CD4-positive, alpha-beta memory T cell (primary cell): Measurements from ENCODE around the gene PRKD1. TPM values are rescaled to one million over a fixed set of nuclear protein-coding genes. Genes with fewer than 3 reads are reported as not detected.
"Not testable (repeated sequence)": the region's sequence is repeated elsewhere in the genome, so short reads cannot be mapped to it uniquely, and the experiment has no call there.

Experiments used
- CTCF ChIA-PET: fragments of 350-600 bp; sonication (Branson Sonifier 250); formaldehyde crosslinking; loops from one replicate; lab custom pipeline; 2021; ENCODE audit warnings: inconsistent platforms; ENCODE audit not compliant: partially characterized antibody; lab: Charles Lee
- POLR2A ChIA-PET: fragments of 350-600 bp; sonication (Branson Sonifier 250); formaldehyde crosslinking; loops from one replicate; lab custom pipeline; 2021; ENCODE audit not compliant: partially characterized antibody; lab: Charles Lee
- DNase-seq, 5 donors: peaks; one replicate each; pipeline versions ENCODE4 v3.0.0 to v3.0.0-alpha.2; 2020 to 2022; ENCODE audit warnings: mixed read lengths in 1 of 5
- H3K27ac ChIP-seq: one replicate; pipeline ENCODE4 v1.7.0; 2013; ENCODE audit warnings: low read depth, low read length
- H3K27me3 ChIP-seq: 2 replicates; pipeline ENCODE4 v1.7.0; 2013; ENCODE audit warnings: mild to moderate bottlenecking, low read length, moderate library complexity; ENCODE audit not compliant: insufficient read depth
- H3K36me3 ChIP-seq: 2 replicates; pipeline ENCODE4 v1.7.0; 2013; ENCODE audit warnings: mild to moderate bottlenecking, low read length, moderate library complexity; ENCODE audit not compliant: insufficient read depth
- H3K4me1 ChIP-seq: 2 replicates; pipeline ENCODE4 v1.7.0; 2013; ENCODE audit warnings: mild to moderate bottlenecking, low read length, moderate library complexity; ENCODE audit not compliant: insufficient read depth
- H3K4me3 ChIP-seq, 2 donors: one replicate each; pipeline ENCODE4 v1.7.0; 2013; ENCODE audit warnings: low read length in 2 of 2, mild to moderate bottlenecking in 1 of 2
- H3K9me3 ChIP-seq, 2 donors: one replicate each; pipeline ENCODE4 v1.7.0; 2013; ENCODE audit warnings: low read length in 2 of 2, control low read depth in 1 of 2; ENCODE audit not compliant: control insufficient read depth in 1 of 2
- H3K27ac Mint-ChIP-seq, 7 donors: one replicate each; pipeline ENCODE4 v1.8.0; 2020 to 2021; ENCODE audit warnings: mixed read lengths in 7 of 7, mild to moderate bottlenecking in 6 of 7, inconsistent platforms in 3 of 7, moderate library complexity in 3 of 7
- H3K27me3 Mint-ChIP-seq, 2 donors: one replicate each; pipeline ENCODE4 v1.8.0; 2020 to 2021; ENCODE audit warnings: mixed read lengths in 2 of 2
- H3K36me3 Mint-ChIP-seq, 2 donors: one replicate each; pipeline ENCODE4 v1.8.0; 2020 to 2021; ENCODE audit warnings: mixed read lengths in 2 of 2, inconsistent platforms in 1 of 2, mild to moderate bottlenecking in 1 of 2
- H3K4me1 Mint-ChIP-seq, 4 donors: one replicate each; pipeline ENCODE4 v1.8.0; 2020 to 2021; ENCODE audit warnings: mixed read lengths in 4 of 4, mild to moderate bottlenecking in 1 of 4
- H3K4me3 Mint-ChIP-seq, 8 donors: one replicate each; pipeline ENCODE4 v1.8.0; 2020 to 2021; ENCODE audit warnings: mixed read lengths in 8 of 8, mild to moderate bottlenecking in 7 of 8, moderate library complexity in 6 of 8, inconsistent platforms in 3 of 8
- H3K9me3 Mint-ChIP-seq, 8 donors: one replicate each; pipeline ENCODE4 v1.8.0; 2020 to 2021; ENCODE audit warnings: mixed read lengths in 8 of 8, mild to moderate bottlenecking in 5 of 8, inconsistent platforms in 3 of 8, moderate library complexity in 1 of 8
- intact Hi-C: fragments of 100-400 bp; cut with micrococcal nuclease; formaldehyde crosslinking; loops from one replicate; pipeline ENCODE4 v1.15.1; 2023
- polyA plus RNA-seq, 2 donors: library from polyadenylated mRNA; unstranded; fragments of 300-500 nt; fragmentation: Illumina TruSeq; gene quantifications; one replicate each; pipeline ENCODE4 v1.2.3, GENCODE V29; 2021
- total RNA-seq, 2 experiments: library from RNA; stranded (reverse); gene quantifications; one replicate each; pipeline ENCODE4 v1.2.3, GENCODE V29; 2021

PRKD1 gene
- total and polyA plus RNA-seq, 4 experiments from 2014 or later, result not detected

DNA sequence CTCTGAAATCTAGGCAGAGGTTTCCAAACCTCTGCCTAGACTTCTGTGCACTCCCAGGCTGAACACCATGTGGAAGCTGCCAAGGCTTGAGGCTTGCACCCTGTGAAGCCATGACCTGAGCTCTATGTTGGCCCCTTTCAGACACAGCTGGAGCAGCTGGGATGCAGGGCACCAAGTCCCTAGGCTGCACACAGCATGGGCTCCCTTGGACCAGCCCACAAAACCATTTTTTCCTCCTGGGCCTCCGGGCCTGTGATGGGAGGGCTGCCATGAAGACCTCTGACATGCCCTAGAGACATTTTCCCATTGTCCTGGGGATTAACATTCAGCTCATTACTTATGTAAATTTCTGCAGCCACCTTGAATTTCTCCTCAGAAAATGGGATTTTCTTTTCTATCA is 88.0 kb downstream of the PRKD1 start:
- H3K9me3 ChIP-seq, intact Hi-C loops: not testable (repeated sequence)

DNA sequence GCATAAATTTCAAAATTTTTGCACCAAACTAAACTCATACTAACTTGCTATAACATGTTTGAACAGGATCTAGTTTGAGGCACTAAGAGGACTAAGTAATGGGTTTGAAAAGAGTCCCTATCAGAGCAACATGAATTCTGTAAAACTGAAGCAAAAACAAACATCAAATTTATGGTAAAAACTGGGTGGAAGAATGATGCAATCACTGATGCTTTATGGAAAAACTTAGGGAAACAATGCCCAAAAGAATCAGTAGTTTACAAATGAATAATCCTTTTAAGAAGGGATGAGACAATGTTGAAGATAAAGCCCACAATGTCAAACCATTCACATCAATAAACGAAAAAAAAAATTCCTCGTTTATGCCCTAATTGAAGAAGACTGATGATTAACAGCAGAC is 88.9 kb downstream of the PRKD1 start:
- no peaks in the 10 kb centered on the region for H3K4me1 Mint-ChIP-seq
- CTCF ChIA-PET, result no interaction called here
- Histone ChIP-seq H3K36me3 (no peaks in the 10 kb centered on the region), H3K4me3 (no peak overlapping the region), H3K27me3 (no peaks in the 10 kb centered on the region), H3K27ac (no peak overlapping the region), H3K9me3 (peaks cover 0 to 7% of the 10 kb centered on the region in 2 donors), H3K4me1 (no peaks in the 10 kb centered on the region)
- no peak overlapping the region for H3K4me3 Mint-ChIP-seq
- POLR2A ChIA-PET, result no interaction called here
- intact Hi-C loops, result no loop called here
- H3K27ac Mint-ChIP-seq, result no peak overlapping the region
- H3K9me3 Mint-ChIP-seq, result peaks cover 5 to 45% (median 29%) of the 10 kb centered on the region in 8 donors
- DNase-seq, result no peak
- peaks cover 5 to 6% of the 10 kb centered on the region in 2 donors for H3K36me3 Mint-ChIP-seq
- no peaks in the 10 kb centered on the region for H3K27me3 Mint-ChIP-seq

More for the DNA sequence above, 88.0 kb downstream of the PRKD1 start:
- H3K27ac Mint-ChIP-seq, H3K4me3 Mint-ChIP-seq, POLR2A ChIA-PET, H3K4me3 ChIP-seq, H3K4me1 Mint-ChIP-seq, H3K36me3 ChIP-seq, H3K27me3 Mint-ChIP-seq, H3K27ac ChIP-seq, H3K27me3 ChIP-seq, CTCF ChIA-PET, H3K36me3 Mint-ChIP-seq, DNase-seq, H3K4me1 ChIP-seq: not testable (repeated sequence)
- peaks cover 5 to 42% (median 29%) of the 10 kb centered on the region in 8 donors for H3K9me3 Mint-ChIP-seq

GRCh38 chr14:29836395-29836794 is 91.3 kb downstream of the PRKD1 start:
- H3K36me3 ChIP-seq, result no peaks in the 10 kb centered on the region
- Mint-ChIP-seq H3K36me3 (peaks cover 5 to 6% of the 10 kb centered on the region in 2 donors), H3K9me3 (peaks cover 5 to 38% (median 26%) of the 10 kb centered on the region in 8 donors), H3K4me3 (no peak overlapping the region), H3K27ac (no peak overlapping the region), H3K4me1 (no peaks in the 10 kb centered on the region), H3K27me3 (no peaks in the 10 kb centered on the region)
- H3K4me1 ChIP-seq, result no peaks in the 10 kb centered on the region
- no peak for DNase-seq
- no peak overlapping the region for H3K27ac ChIP-seq
- intact Hi-C loops, result no loop called here
- no peak overlapping the region for H3K4me3 ChIP-seq
- ChIA-PET CTCF (no interaction called here), POLR2A (no interaction called here)
- peaks cover 0 to 7% of the 10 kb centered on the region in 2 donors for H3K9me3 ChIP-seq
- H3K27me3 ChIP-seq, result no peaks in the 10 kb centered on the region

GRCh38 chr14:29832042-29832441 is 95.6 kb downstream of the PRKD1 start:
- no peaks in the 10 kb centered on the region for H3K27me3 ChIP-seq
- H3K4me1 Mint-ChIP-seq, result no peaks in the 10 kb centered on the region
- no peak overlapping the region for H3K27ac Mint-ChIP-seq
- no peak overlapping the region for H3K4me3 ChIP-seq
- no peaks in the 10 kb centered on the region for H3K36me3 Mint-ChIP-seq
- DNase-seq, result no peak
- H3K27me3 Mint-ChIP-seq, result no peaks in the 10 kb centered on the region
- no peaks in the 10 kb centered on the region for H3K4me1 ChIP-seq
- H3K9me3 Mint-ChIP-seq, result peaks cover 0 to 15% (median 5%) of the 10 kb centered on the region in 8 donors
- ChIA-PET CTCF (no interaction called here), POLR2A (no interaction called here)
- H3K27ac ChIP-seq, result no peak overlapping the region
- H3K36me3 ChIP-seq, result no peaks in the 10 kb centered on the region
- no peak overlapping the region for H3K4me3 Mint-ChIP-seq
- intact Hi-C loops, result no loop called here
- H3K9me3 ChIP-seq, result no peaks in the 10 kb centered on the region

- POLR2A ChIA-PET, result no interaction called here
- no peaks in the 10 kb centered on the region for H3K27me3 Mint-ChIP-seq
- no peaks in the 10 kb centered on the region for H3K4me1 ChIP-seq
Observed at GRCh38 chr14:29829851-29830250, 97.8 kb downstream of the PRKD1 start.

DNA sequence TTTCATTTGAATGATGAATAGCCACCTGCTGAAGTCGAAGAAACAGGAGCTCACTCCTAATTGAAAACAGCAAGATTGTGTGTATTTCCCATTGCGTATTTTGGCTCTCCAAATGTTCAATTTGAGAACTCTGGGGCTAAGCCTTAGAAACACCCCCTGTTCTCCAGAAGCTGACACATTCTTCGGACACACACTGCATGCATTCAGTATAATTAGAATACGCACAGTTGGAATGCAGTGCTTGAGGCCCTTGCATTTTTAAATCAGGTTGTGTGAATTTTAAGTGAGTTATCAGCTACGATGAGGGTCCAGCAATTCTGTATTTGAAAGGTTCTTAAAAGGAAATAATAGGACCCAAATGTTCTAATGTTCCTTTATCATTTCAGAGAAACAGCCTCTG is 103.8 kb downstream of the PRKD1 start:
- H3K4me3 ChIP-seq, result no peak overlapping the region
- ChIA-PET POLR2A (no interaction called here), CTCF (no interaction called here)
- H3K27ac ChIP-seq, result no peak overlapping the region
- no peaks in the 10 kb centered on the region for H3K4me1 ChIP-seq
- Mint-ChIP-seq H3K4me1 (no peaks in the 10 kb centered on the region), H3K4me3 (no peak overlapping the region), H3K27me3 (no peaks in the 10 kb centered on the region), H3K27ac (no peak overlapping the region), H3K9me3 (peaks cover 0 to 6% (median 2%) of the 10 kb centered on the region in 8 donors), H3K36me3 (no peaks in the 10 kb centered on the region)
- no peak for DNase-seq
- intact Hi-C loops, result no loop called here
- no peaks in the 10 kb centered on the region for H3K27me3 ChIP-seq
- no peaks in the 10 kb centered on the region for H3K36me3 ChIP-seq
- no peaks in the 10 kb centered on the region for H3K9me3 ChIP-seq

More at GRCh38 chr14:29829851-29830250, 97.8 kb downstream of the PRKD1 start:
- CTCF ChIA-PET, result no interaction called here
- no peaks in the 10 kb centered on the region for H3K36me3 Mint-ChIP-seq
- H3K4me3 Mint-ChIP-seq, result no peak overlapping the region
- H3K27me3 ChIP-seq, result no peaks in the 10 kb centered on the region
- no peak overlapping the region for H3K27ac Mint-ChIP-seq
- intact Hi-C loops, result no loop called here
- H3K4me1 Mint-ChIP-seq, result no peaks in the 10 kb centered on the region
- H3K4me3 ChIP-seq, result no peak overlapping the region
- H3K36me3 ChIP-seq, result no peaks in the 10 kb centered on the region
- peaks cover 0 to 9% (median 3%) of the 10 kb centered on the region in 8 donors for H3K9me3 Mint-ChIP-seq
- DNase-seq, result no peak
- H3K27ac ChIP-seq, result no peak overlapping the region
- H3K9me3 ChIP-seq, result no peaks in the 10 kb centered on the region

DNA sequence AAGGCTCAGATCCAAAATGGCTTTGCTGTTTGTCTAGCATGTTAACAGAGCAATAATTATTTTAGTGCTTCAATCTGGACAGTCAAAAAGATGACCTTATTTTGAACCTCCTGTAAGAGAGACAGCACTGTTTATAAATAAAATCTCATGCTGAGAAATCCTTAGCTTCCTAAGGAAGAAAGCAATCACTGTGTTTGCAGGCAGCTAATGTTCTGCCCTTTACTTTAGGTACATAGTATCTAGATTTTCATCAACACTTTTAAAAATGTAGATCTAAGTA is 105.3 kb downstream of the PRKD1 start:
- Mint-ChIP-seq H3K4me3 (no peak overlapping the region), H3K27ac (no peak overlapping the region)
- CTCF ChIA-PET, result no interaction called here

More for the DNA sequence above, 105.3 kb downstream of the PRKD1 start:
- no peaks in the 10 kb centered on the region for H3K9me3 ChIP-seq
- intact Hi-C loops, result no loop called here
- no peak for DNase-seq
- peaks cover 0 to 6% (median 2%) of the 10 kb centered on the region in 8 donors for H3K9me3 Mint-ChIP-seq
- no peaks in the 10 kb centered on the region for H3K36me3 Mint-ChIP-seq
- H3K4me3 ChIP-seq, result no peak overlapping the region
- POLR2A ChIA-PET, result no interaction called here
- H3K27ac ChIP-seq, result no peak overlapping the region
- no peaks in the 10 kb centered on the region for H3K27me3 ChIP-seq
- no peaks in the 10 kb centered on the region for H3K36me3 ChIP-seq
- no peaks in the 10 kb centered on the region for H3K4me1 Mint-ChIP-seq
- H3K4me1 ChIP-seq, result no peaks in the 10 kb centered on the region
- no peaks in the 10 kb centered on the region for H3K27me3 Mint-ChIP-seq
